OCI-LY1 (cell line): ENCODE data around the gene POLR1E.

Source experiments
- H2AFZ ChIP-seq: fragments of 200-600 bp; sonication (generic), shearing (Covaris generic); 2 replicates; pipeline ENCODE4 v1.6.0; 2014; ENCODE audit warnings: antibody characterized with exemption, mild to moderate bottlenecking, low read length
- H3F3A ChIP-seq: fragments of 200-600 bp; sonication (generic), shearing (Covaris generic); 2 replicates; pipeline ENCODE4 v1.6.0; 2014; ENCODE audit warnings: mild to moderate bottlenecking, antibody characterized with exemption, low read length, moderate library complexity; ENCODE audit not compliant: insufficient read depth
- H3K27ac ChIP-seq: fragments of 200-600 bp; sonication (generic); 2 replicates; pipeline ENCODE4 v1.5.1; 2014; ENCODE audit warnings: low read length, mixed run types, mild to moderate bottlenecking, low read depth; ENCODE audit not compliant: poor library complexity, severe bottlenecking
- H3K27me3 ChIP-seq: fragments of 200-600 bp; sonication (generic); 2 replicates; pipeline ENCODE4 v1.6.0; 2014; ENCODE audit warnings: antibody characterized with exemption, mild to moderate bottlenecking, low read length, moderate library complexity; ENCODE audit not compliant: insufficient read depth
- H3K36me3 ChIP-seq: fragments of 200-600 bp; sonication (generic); 2 replicates; pipeline ENCODE4 v1.6.1; 2014; ENCODE audit warnings: mild to moderate bottlenecking, antibody characterized with exemption, low read length, moderate library complexity, mixed read lengths; ENCODE audit not compliant: insufficient read depth
- H3K4me1 ChIP-seq: fragments of 200-600 bp; sonication (generic); 2 replicates; pipeline ENCODE4 v1.5.1; 2014; ENCODE audit warnings: mild to moderate bottlenecking, low read length, moderate library complexity; ENCODE audit not compliant: insufficient read depth, severe bottlenecking
- H3K4me2 ChIP-seq: fragments of 200-600 bp; sonication (generic), shearing (Covaris generic); 2 replicates; pipeline ENCODE4 v1.6.1; 2014; ENCODE audit warnings: low read length
- H3K4me3 ChIP-seq: fragments of 200-600 bp; sonication (generic); 2 replicates; pipeline ENCODE4 v1.5.1; 2014; ENCODE audit warnings: low read length, low read depth, mild to moderate bottlenecking, mixed read lengths; ENCODE audit not compliant: poor library complexity, severe bottlenecking
- H3K79me2 ChIP-seq: fragments of 200-600 bp; shearing (Covaris generic); 2 replicates; pipeline ENCODE4 v1.6.1; 2016; ENCODE audit warnings: mixed run types, low read length, mixed read lengths; ENCODE audit not compliant: insufficient read depth
- H3K9ac ChIP-seq: fragments of 200-600 bp; sonication (generic), shearing (Covaris generic); 2 replicates; pipeline ENCODE4 v1.6.1; 2014; ENCODE audit warnings: mild to moderate bottlenecking, low read length, mixed read lengths
- H3K9me2 ChIP-seq: fragments of 200-600 bp; sonication (generic), shearing (Covaris generic); 2 replicates; pipeline ENCODE4 v1.6.1; 2014; ENCODE audit warnings: low read depth, mild to moderate bottlenecking, low read length, mixed read lengths
- H3K9me3 ChIP-seq: fragments of 200-600 bp; shearing (Covaris generic); 2 replicates; pipeline ENCODE4 v1.6.1; 2014; ENCODE audit warnings: low read length, mixed read lengths
- H4K20me1 ChIP-seq: fragments of 200-600 bp; sonication (generic), shearing (Covaris generic); 2 replicates; pipeline ENCODE4 v1.6.0; 2016; ENCODE audit warnings: mild to moderate bottlenecking, low read length; ENCODE audit not compliant: insufficient read depth
- CTCF ChIP-seq: fragments of 200-600 bp; sonication (generic), shearing (Covaris generic); IDR thresholded peaks from 2 replicates; pipeline ENCODE4 v1.5.1; 2017; ENCODE audit warnings: mild to moderate bottlenecking, antibody characterized with exemption, low read length, moderate library complexity, mixed read lengths
- EZH2 ChIP-seq: fragments of 200-600 bp; sonication (generic), shearing (Covaris generic); IDR thresholded peaks from 2 replicates; pipeline ENCODE4 v1.8.0; 2017; ENCODE audit warnings: borderline replicate concordance, mixed run types, mild to moderate bottlenecking, antibody characterized with exemption, low read length, moderate library complexity, mixed read lengths

POLR1E gene

GRCh38 chr9:37485389-37486255, at the start of gene POLR1E:
Gene POLR1E, plus strand, starts transcription at chr9:37485948. Its CDS starts 100 bp downstream, at chr9:37486048.
- Histone ChIP-seq H3K36me3 (peaks cover 40% of the 10 kb centered on the region), H4K20me1 (no peaks in the 10 kb centered on the region), H3K79me2 (peaks cover 13% of the 10 kb centered on the region), H3K4me1 (peaks cover 34% of the 10 kb centered on the region), H3K9me2 (no peaks in the 10 kb centered on the region), H3K4me2 (peak within 1 kb of the TSS; percentile 100), H3K9ac (peak within 1 kb of the TSS; percentile 100), H3K27me3 (no peaks in the 10 kb centered on the region; the same call in 1 of the 2 replicates), H2AFZ (peak within 1 kb of the TSS; percentile 39; the same call in 1 of the 2 replicates), H3K27ac (peak within 1 kb of the TSS; percentile 67), H3F3A (no peaks in the 10 kb centered on the region), H3K4me3 (peak within 1 kb of the TSS; percentile 99), H3K9me3 (no peaks in the 10 kb centered on the region)
- no peak for TF ChIP-seq EZH2
- TF ChIP-seq CTCF: no peak

- Histone ChIP-seq H3K36me3 (peaks cover 100% of the 10 kb centered on the region), H3K27ac (no peak overlapping the region), H3K4me3 (no peak overlapping the region), H3K9ac (no peak overlapping the region), H3K27me3 (no peaks in the 10 kb centered on the region), H3F3A (peaks cover 4% of the 10 kb centered on the region; the same call in 1 of the 2 replicates), H2AFZ (no peak overlapping the region), H3K9me2 (no peaks in the 10 kb centered on the region), H3K9me3 (no peaks in the 10 kb centered on the region), H3K79me2 (no peaks in the 10 kb centered on the region), H4K20me1 (no peaks in the 10 kb centered on the region), H3K4me2 (no peak overlapping the region), H3K4me1 (peaks cover 25% of the 10 kb centered on the region)
- no peak for TF ChIP-seq EZH2
- no peak for TF ChIP-seq CTCF
These were observed 49.2 kb upstream of the POLR1E start for GRCh38 chr9:37436540-37436939.

- Histone ChIP-seq H3K4me1 (peaks cover 20% of the 10 kb centered on the region), H3K79me2 (no peaks in the 10 kb centered on the region), H4K20me1 (no peaks in the 10 kb centered on the region), H3K27ac (no peak overlapping the region), H3K4me3 (no peak overlapping the region), H3K9me3 (no peaks in the 10 kb centered on the region), H3K27me3 (no peaks in the 10 kb centered on the region), H3K9me2 (no peaks in the 10 kb centered on the region), H3K36me3 (peaks cover 100% of the 10 kb centered on the region), H3F3A (no peaks in the 10 kb centered on the region; the same call in 1 of the 2 replicates), H3K4me2 (no peak overlapping the region), H2AFZ (no peak overlapping the region), H3K9ac (no peak overlapping the region)
- TF ChIP-seq EZH2 (no peak), CTCF (no peak)
These were observed 48.7 kb upstream of the POLR1E start for GRCh38 chr9:37437010-37437409.
